ENCODE measurements around the gene SLC7A11.

The SLC7A11 gene

DNA sequence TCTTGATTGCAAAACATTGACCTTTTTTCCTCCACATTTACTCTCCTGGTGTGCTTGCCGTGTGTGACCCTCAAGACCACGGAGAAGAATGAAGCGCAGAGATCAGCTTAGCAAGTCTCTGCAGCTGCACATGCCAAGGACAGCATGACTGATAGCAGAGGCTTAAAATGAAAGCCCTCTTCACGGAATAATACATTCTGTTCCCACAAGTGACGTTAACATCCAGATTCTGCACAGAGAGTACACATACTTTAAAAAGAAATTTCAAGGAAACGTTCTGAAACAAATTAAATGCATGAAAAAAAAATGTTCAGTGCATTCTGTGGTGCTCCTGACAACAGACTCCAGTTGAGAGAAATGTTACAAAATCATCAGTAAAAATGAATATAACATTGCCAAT, 60.9 kb downstream of the SLC7A11 start:
- Histone ChIP-seq H3K27ac (ENCODE audit: low read depth, low read length, poor library complexity, severe bottlenecking) (no peak overlapping the region), H3K79me2 (ENCODE audit: insufficient read depth, low read length) (no peaks in the 10 kb centered on the region), H3K4me3 (ENCODE audit: low read depth, low read length, poor library complexity, severe bottlenecking) (no peak overlapping the region), H3K9ac (ENCODE audit: low read length) (no peak overlapping the region), H3K36me3 (ENCODE audit: insufficient read depth, low read length) (no peaks in the 10 kb centered on the region; the same call in 1 of the 2 replicates), H3K4me2 (ENCODE audit: low read length) (no peak overlapping the region), H3F3A (ENCODE audit: insufficient read depth, low read length) (no peaks in the 10 kb centered on the region), H3K4me1 (ENCODE audit: insufficient read depth, low read length, severe bottlenecking) (peaks cover 6% of the 10 kb centered on the region), H2AFZ (ENCODE audit: low read length) (no peak overlapping the region), H3K9me2 (ENCODE audit: low read depth, low read length) (no peaks in the 10 kb centered on the region), H3K9me3 (ENCODE audit: low read length) (no peaks in the 10 kb centered on the region), H4K20me1 (ENCODE audit: insufficient read depth, low read length) (no peaks in the 10 kb centered on the region), H3K27me3 (ENCODE audit: insufficient read depth, low read length) (no peaks in the 10 kb centered on the region)
- TF ChIP-seq EZH2 (IDR thresholded peaks at IDR 0.05; ENCODE audit: borderline replicate concordance, low read length) = no peak
- TF ChIP-seq, protein P1, sequence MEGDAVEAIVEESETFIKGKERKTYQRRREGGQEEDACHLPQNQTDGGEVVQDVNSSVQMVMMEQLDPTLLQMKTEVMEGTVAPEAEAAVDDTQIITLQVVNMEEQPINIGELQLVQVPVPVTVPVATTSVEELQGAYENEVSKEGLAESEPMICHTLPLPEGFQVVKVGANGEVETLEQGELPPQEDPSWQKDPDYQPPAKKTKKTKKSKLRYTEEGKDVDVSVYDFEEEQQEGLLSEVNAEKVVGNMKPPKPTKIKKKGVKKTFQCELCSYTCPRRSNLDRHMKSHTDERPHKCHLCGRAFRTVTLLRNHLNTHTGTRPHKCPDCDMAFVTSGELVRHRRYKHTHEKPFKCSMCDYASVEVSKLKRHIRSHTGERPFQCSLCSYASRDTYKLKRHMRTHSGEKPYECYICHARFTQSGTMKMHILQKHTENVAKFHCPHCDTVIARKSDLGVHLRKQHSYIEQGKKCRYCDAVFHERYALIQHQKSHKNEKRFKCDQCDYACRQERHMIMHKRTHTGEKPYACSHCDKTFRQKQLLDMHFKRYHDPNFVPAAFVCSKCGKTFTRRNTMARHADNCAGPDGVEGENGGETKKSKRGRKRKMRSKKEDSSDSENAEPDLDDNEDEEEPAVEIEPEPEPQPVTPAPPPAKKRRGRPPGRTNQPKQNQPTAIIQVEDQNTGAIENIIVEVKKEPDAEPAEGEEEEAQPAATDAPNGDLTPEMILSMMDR (IDR thresholded peaks at IDR 0.05; ENCODE audit: low read length) = no peak

DNA sequence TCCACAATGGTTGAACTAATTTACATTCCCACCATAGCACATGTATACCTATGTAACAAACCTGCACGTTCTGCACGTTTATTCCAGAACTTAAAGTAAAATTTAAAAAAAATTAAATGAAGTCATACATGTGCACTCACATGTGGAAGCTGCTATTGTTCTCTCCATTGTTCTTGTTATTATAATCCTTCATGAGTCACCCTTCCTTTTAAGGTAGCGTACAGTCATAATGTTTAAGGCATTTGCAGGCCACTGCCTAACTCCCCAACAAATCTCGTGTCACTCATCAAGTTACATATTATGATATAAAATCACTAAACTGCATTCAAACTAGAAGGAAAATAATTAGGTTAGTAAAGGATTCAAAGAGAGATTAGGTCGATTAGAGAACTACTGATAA, 63.6 kb downstream of the SLC7A11 start:
- no peaks in the 10 kb centered on the region for H3K27me3 ChIP-seq (ENCODE audit: insufficient read depth, low read length)
- H3K4me3 ChIP-seq (ENCODE audit: low read depth, low read length, poor library complexity, severe bottlenecking) = no peak overlapping the region
- H3F3A ChIP-seq (ENCODE audit: insufficient read depth, low read length) = no peaks in the 10 kb centered on the region
- H4K20me1 ChIP-seq (ENCODE audit: insufficient read depth, low read length) = no peaks in the 10 kb centered on the region
- H3K27ac ChIP-seq (ENCODE audit: low read depth, low read length, poor library complexity, severe bottlenecking) = no peak overlapping the region
- H3K9me2 ChIP-seq (ENCODE audit: low read depth, low read length) = no peaks in the 10 kb centered on the region
- no peak overlapping the region for H2AFZ ChIP-seq (ENCODE audit: low read length)
- no peaks in the 10 kb centered on the region for H3K9me3 ChIP-seq (ENCODE audit: low read length)
- H3K79me2 ChIP-seq (ENCODE audit: insufficient read depth, low read length) = no peaks in the 10 kb centered on the region
- no peak for TF ChIP-seq EZH2 (IDR thresholded peaks at IDR 0.05; ENCODE audit: borderline replicate concordance, low read length)
- TF ChIP-seq, protein P1 (IDR thresholded peaks at IDR 0.05; ENCODE audit: low read length) = no peak
- no peak overlapping the region for H3K4me2 ChIP-seq (ENCODE audit: low read length)
- H3K9ac ChIP-seq (ENCODE audit: low read length) = no peak overlapping the region
- H3K4me1 ChIP-seq (ENCODE audit: insufficient read depth, low read length, severe bottlenecking) = peaks cover 14% of the 10 kb centered on the region
- no peaks in the 10 kb centered on the region; the same call in 1 of the 2 replicates for H3K36me3 ChIP-seq (ENCODE audit: insufficient read depth, low read length)

DNA sequence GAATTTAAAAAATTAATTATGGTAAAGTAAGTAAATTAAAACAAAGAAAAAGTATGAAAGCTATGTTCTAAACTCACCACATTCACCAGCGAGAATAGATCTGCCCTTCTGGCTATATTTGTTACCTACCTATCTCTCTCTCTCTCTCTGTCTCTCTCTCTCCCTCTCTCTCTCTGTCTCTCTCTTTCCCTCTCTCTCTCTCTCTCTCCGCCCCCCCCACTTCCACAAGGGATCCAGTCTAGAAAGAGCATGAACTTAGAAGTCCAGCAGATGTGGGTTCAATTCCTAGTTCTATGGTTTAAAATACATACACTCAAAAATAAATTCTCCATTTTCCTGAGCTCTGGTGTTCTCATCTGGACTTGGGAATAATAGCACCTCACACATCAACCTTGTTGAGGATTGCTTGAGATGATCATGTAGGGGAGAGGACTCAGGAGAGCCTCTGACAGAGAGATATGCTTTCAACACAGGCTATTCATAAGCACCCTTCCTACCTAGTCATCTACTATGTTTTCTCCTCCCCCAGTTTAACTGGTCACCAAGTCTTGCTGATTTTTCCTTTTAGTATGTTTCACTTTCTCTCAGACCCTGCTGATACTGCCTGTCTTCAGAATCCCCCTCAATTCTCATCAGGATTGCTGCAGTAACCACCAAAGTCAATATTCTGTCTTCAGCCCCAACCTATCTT, 64.7 kb downstream of the SLC7A11 start:
- Histone ChIP-seq H3K9me2 (ENCODE audit: low read depth, low read length) (no peaks in the 10 kb centered on the region), H3K79me2 (ENCODE audit: insufficient read depth, low read length) (no peaks in the 10 kb centered on the region), H3K4me1 (ENCODE audit: insufficient read depth, low read length, severe bottlenecking) (peaks cover 12% of the 10 kb centered on the region), H3K9me3 (ENCODE audit: low read length) (no peaks in the 10 kb centered on the region), H3K4me3 (ENCODE audit: low read depth, low read length, poor library complexity, severe bottlenecking) (no peak overlapping the region), H3K36me3 (ENCODE audit: insufficient read depth, low read length) (no peaks in the 10 kb centered on the region; the same call in 1 of the 2 replicates), H3K27me3 (ENCODE audit: insufficient read depth, low read length) (no peaks in the 10 kb centered on the region), H3F3A (ENCODE audit: insufficient read depth, low read length) (no peaks in the 10 kb centered on the region), H3K4me2 (ENCODE audit: low read length) (no peak overlapping the region), H3K9ac (ENCODE audit: low read length) (no peak overlapping the region), H2AFZ (ENCODE audit: low read length) (no peak overlapping the region), H4K20me1 (ENCODE audit: insufficient read depth, low read length) (no peaks in the 10 kb centered on the region), H3K27ac (ENCODE audit: low read depth, low read length, poor library complexity, severe bottlenecking) (no peak overlapping the region)
- TF ChIP-seq EZH2 (IDR thresholded peaks at IDR 0.05; ENCODE audit: borderline replicate concordance, low read length) = no peak
- TF ChIP-seq, protein P1 (IDR thresholded peaks at IDR 0.05; ENCODE audit: low read length) = no peak
